ENCODE results near the gene PCDHGA1.

Gene PCDHGA1

GRCh38 chr5:141510850-141511601, 180.7 kb downstream of the PCDHGA1 start:
- H3K27ac Mint-ChIP-seq, result no peak overlapping the region
- H3K4me3 Mint-ChIP-seq, result no peak overlapping the region
- H3K9me3 Mint-ChIP-seq, result no peaks in the 10 kb centered on the region
- H3K36me3 Mint-ChIP-seq (ENCODE audit: low read depth), result peaks cover 14% of the 10 kb centered on the region
- peaks cover 56% of the 10 kb centered on the region for H3K4me1 Mint-ChIP-seq (ENCODE audit: low read depth)
- H3K27me3 Mint-ChIP-seq, result no peaks in the 10 kb centered on the region

GRCh38 chr5:141511771-141512325, 181.5 kb downstream of the PCDHGA1 start:
- H3K9me3 Mint-ChIP-seq, result no peaks in the 10 kb centered on the region
- H3K4me1 Mint-ChIP-seq (ENCODE audit: low read depth), result peaks cover 60% of the 10 kb centered on the region
- H3K36me3 Mint-ChIP-seq (ENCODE audit: low read depth), result peaks cover 20% of the 10 kb centered on the region
- H3K27me3 Mint-ChIP-seq, result no peaks in the 10 kb centered on the region
- H3K4me3 Mint-ChIP-seq, result no peak overlapping the region
- no peak overlapping the region for H3K27ac Mint-ChIP-seq

GRCh38 chr5:141512390-141512910, 182.1 kb downstream of the PCDHGA1 start:
- Mint-ChIP-seq H3K27ac (peak overlapping the region; percentile 95), H3K27me3 (no peaks in the 10 kb centered on the region), H3K36me3 (ENCODE audit: low read depth) (peaks cover 23% of the 10 kb centered on the region), H3K4me1 (ENCODE audit: low read depth) (peaks cover 60% of the 10 kb centered on the region), H3K9me3 (no peaks in the 10 kb centered on the region), H3K4me3 (peak overlapping the region; percentile 83)

GRCh38 chr5:141512911-141513626, 182.8 kb downstream of the PCDHGA1 start:
- H3K4me3 Mint-ChIP-seq, result peak overlapping the region; percentile 83
- H3K4me1 Mint-ChIP-seq (ENCODE audit: low read depth), result peaks cover 60% of the 10 kb centered on the region
- H3K27me3 Mint-ChIP-seq, result no peaks in the 10 kb centered on the region
- peaks cover 27% of the 10 kb centered on the region for H3K36me3 Mint-ChIP-seq (ENCODE audit: low read depth)
- H3K9me3 Mint-ChIP-seq, result no peaks in the 10 kb centered on the region
- H3K27ac Mint-ChIP-seq, result peak overlapping the region; percentile 95

GRCh38 chr5:141513627-141514329, 183.5 kb downstream of the PCDHGA1 start:
- Mint-ChIP-seq H3K27ac (peak overlapping the region; percentile 95), H3K36me3 (ENCODE audit: low read depth) (peaks cover 34% of the 10 kb centered on the region), H3K27me3 (no peaks in the 10 kb centered on the region), H3K4me1 (ENCODE audit: low read depth) (peaks cover 57% of the 10 kb centered on the region), H3K4me3 (peak overlapping the region; percentile 83), H3K9me3 (no peaks in the 10 kb centered on the region)

- Mint-ChIP-seq H3K36me3 (ENCODE audit: low read depth) (peaks cover 41% of the 10 kb centered on the region), H3K27me3 (no peaks in the 10 kb centered on the region), H3K4me3 (no peak overlapping the region), H3K27ac (peak overlapping the region; percentile 95), H3K9me3 (no peaks in the 10 kb centered on the region), H3K4me1 (ENCODE audit: low read depth) (peaks cover 50% of the 10 kb centered on the region)
Measured at GRCh38 chr5:141514330-141515133, 184.2 kb downstream of the PCDHGA1 start.

- Mint-ChIP-seq H3K27me3 (no peaks in the 10 kb centered on the region), H3K36me3 (ENCODE audit: low read depth) (peaks cover 47% of the 10 kb centered on the region), H3K4me3 (no peak overlapping the region), H3K27ac (peak overlapping the region; percentile 38), H3K9me3 (no peaks in the 10 kb centered on the region), H3K4me1 (ENCODE audit: low read depth) (peaks cover 51% of the 10 kb centered on the region)
Measured at GRCh38 chr5:141515141-141515540, 184.8 kb downstream of the PCDHGA1 start.

GRCh38 chr5:141515946-141516671, 185.8 kb downstream of the PCDHGA1 start:
- H3K4me3 Mint-ChIP-seq, result no peak overlapping the region
- peaks cover 61% of the 10 kb centered on the region for H3K4me1 Mint-ChIP-seq (ENCODE audit: low read depth)
- peaks cover 57% of the 10 kb centered on the region for H3K36me3 Mint-ChIP-seq (ENCODE audit: low read depth)
- H3K27me3 Mint-ChIP-seq, result no peaks in the 10 kb centered on the region
- H3K9me3 Mint-ChIP-seq, result no peaks in the 10 kb centered on the region
- H3K27ac Mint-ChIP-seq, result no peak overlapping the region

GRCh38 chr5:141516672-141517025, 186.3 kb downstream of the PCDHGA1 start:
- no peaks in the 10 kb centered on the region for H3K9me3 Mint-ChIP-seq
- no peaks in the 10 kb centered on the region for H3K27me3 Mint-ChIP-seq
- peaks cover 62% of the 10 kb centered on the region for H3K36me3 Mint-ChIP-seq (ENCODE audit: low read depth)
- H3K27ac Mint-ChIP-seq, result no peak overlapping the region
- no peak overlapping the region for H3K4me3 Mint-ChIP-seq
- H3K4me1 Mint-ChIP-seq (ENCODE audit: low read depth), result peaks cover 62% of the 10 kb centered on the region

- Mint-ChIP-seq H3K27ac (no peak overlapping the region), H3K9me3 (no peaks in the 10 kb centered on the region), H3K4me1 (ENCODE audit: low read depth) (peaks cover 66% of the 10 kb centered on the region), H3K4me3 (no peak overlapping the region), H3K27me3 (no peaks in the 10 kb centered on the region), H3K36me3 (ENCODE audit: low read depth) (peaks cover 68% of the 10 kb centered on the region)
Measured at GRCh38 chr5:141517312-141517711, 187.0 kb downstream of the PCDHGA1 start.

GRCh38 chr5:141517880-141518617, 187.7 kb downstream of the PCDHGA1 start:
- Mint-ChIP-seq H3K27ac (no peak overlapping the region), H3K4me1 (ENCODE audit: low read depth) (peaks cover 66% of the 10 kb centered on the region), H3K9me3 (no peaks in the 10 kb centered on the region)

GRCh38 chr5:141518618-141519015, 188.3 kb downstream of the PCDHGA1 start:
- Mint-ChIP-seq H3K36me3 (ENCODE audit: low read depth) (peaks cover 73% of the 10 kb centered on the region), H3K4me1 (ENCODE audit: low read depth) (peaks cover 64% of the 10 kb centered on the region), H3K4me3 (no peak overlapping the region), H3K27me3 (no peaks in the 10 kb centered on the region), H3K27ac (no peak overlapping the region), H3K9me3 (no peaks in the 10 kb centered on the region)

More at GRCh38 chr5:141517880-141518617, 187.7 kb downstream of the PCDHGA1 start:
- no peaks in the 10 kb centered on the region for H3K27me3 Mint-ChIP-seq
- peaks cover 70% of the 10 kb centered on the region for H3K36me3 Mint-ChIP-seq (ENCODE audit: low read depth)
- H3K4me3 Mint-ChIP-seq, result no peak overlapping the region
